ENCODE data around the gene NTNG1.

- no peak for TF ChIP-seq CTCF (IDR thresholded peaks at IDR 0.05)
- TF ChIP-seq POLR2A (IDR thresholded peaks at IDR 0.05) = no peak
Observed at GRCh38 chr1:107250169-107250568, 109.3 kb downstream of the NTNG1 start.
